ENCODE measurements around the gene BMP8B. TPM values are rescaled to one million over a fixed set of nuclear protein-coding genes. Genes with fewer than 3 reads are reported as not detected.

BMP8B gene
- total and polyA plus RNA-seq, 7 donors, result 0.06 to 0.25 (median 0.15) TPM

DNA sequence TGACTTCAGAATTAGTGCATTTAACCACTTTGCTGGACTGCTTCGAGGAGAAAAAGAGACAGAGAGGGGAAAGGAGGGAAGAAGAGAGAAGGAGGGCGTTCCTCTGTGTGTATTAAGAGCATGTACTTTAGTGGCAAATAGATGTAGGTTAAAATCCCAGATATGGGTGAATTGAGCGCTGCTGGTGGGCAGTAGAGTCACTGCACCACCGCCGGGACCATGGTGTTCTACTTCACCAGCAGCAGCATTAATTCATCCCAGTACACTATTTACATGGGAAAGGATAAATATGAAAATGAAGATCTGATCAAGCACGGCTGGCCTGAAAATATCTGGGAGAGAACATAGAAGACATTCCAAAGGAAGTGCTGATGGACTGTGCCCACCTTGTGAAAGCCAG lies 70.9 kb downstream of the BMP8B start:
- TF ChIP-seq, protein P1, sequence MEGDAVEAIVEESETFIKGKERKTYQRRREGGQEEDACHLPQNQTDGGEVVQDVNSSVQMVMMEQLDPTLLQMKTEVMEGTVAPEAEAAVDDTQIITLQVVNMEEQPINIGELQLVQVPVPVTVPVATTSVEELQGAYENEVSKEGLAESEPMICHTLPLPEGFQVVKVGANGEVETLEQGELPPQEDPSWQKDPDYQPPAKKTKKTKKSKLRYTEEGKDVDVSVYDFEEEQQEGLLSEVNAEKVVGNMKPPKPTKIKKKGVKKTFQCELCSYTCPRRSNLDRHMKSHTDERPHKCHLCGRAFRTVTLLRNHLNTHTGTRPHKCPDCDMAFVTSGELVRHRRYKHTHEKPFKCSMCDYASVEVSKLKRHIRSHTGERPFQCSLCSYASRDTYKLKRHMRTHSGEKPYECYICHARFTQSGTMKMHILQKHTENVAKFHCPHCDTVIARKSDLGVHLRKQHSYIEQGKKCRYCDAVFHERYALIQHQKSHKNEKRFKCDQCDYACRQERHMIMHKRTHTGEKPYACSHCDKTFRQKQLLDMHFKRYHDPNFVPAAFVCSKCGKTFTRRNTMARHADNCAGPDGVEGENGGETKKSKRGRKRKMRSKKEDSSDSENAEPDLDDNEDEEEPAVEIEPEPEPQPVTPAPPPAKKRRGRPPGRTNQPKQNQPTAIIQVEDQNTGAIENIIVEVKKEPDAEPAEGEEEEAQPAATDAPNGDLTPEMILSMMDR (IDR thresholded peaks at IDR 0.05), result no peak
- intact Hi-C loops (cut with DNase I), result loop anchor here in 1 of 2 donors (5.0 kb wide), 1 partner anchor 61 kb away; no protein-coding TSS in a partner anchor
- Histone ChIP-seq H3K36me3 (ENCODE audit: insufficient read depth in 1 of 2, low read depth in 1 of 2) (no peaks in the 10 kb centered on the region), H3K27ac (no peak overlapping the region), H3K4me1 (no peaks in the 10 kb centered on the region), H3K27me3 (ENCODE audit: insufficient read depth in 3 of 3, low read length in 2 of 3) (peaks cover 0 to 3% (median 0%) of the 10 kb centered on the region in 3 donors), H3K9me3 (no peaks in the 10 kb centered on the region), H3K4me3 (no peak overlapping the region)
- no peak for DNase-seq
- WGBS, 3 donors, result 51 to 57% (median 56%) methylated on average over 6 of the region's 6 CpGs
- no peak for ATAC-seq

DNA sequence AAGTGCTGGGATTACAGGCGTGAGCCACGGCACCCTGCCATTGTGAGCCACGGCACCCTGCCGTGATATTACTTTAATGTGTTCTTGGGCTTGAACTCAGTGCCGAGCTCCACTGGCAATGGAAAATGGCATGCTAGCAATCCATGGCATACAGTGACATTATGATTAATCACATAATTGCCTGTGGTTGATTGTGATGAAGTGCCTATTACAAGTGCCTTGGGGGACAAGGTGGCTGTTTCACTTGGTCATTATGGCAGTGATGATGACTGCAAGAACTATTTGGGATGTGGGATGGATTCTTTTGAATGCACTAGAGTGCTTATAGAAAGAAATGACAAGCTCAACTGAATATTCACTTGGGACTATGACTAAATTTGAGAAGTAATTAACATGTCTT lies 75.1 kb downstream of the BMP8B start:
- WGBS, 3 donors, result 78 to 84% (median 79%) methylated on average over 5 of the region's 5 CpGs
- H3K9me3 ChIP-seq, result no peaks in the 10 kb centered on the region
- TF ChIP-seq, protein P1 (IDR thresholded peaks at IDR 0.05), result no peak
- ATAC-seq, result no peak
- peaks cover 0 to 3% (median 0%) of the 10 kb centered on the region in 3 donors for H3K27me3 ChIP-seq (ENCODE audit: insufficient read depth in 3 of 3, low read length in 2 of 3)
- H3K27ac ChIP-seq, result no peak overlapping the region
- H3K36me3 ChIP-seq (ENCODE audit: insufficient read depth in 1 of 2, low read depth in 1 of 2), result no peaks in the 10 kb centered on the region
- no peak for DNase-seq
- intact Hi-C loops (cut with DNase I), result no loop called here
- H3K4me3 ChIP-seq, result no peak overlapping the region
- H3K4me1 ChIP-seq, result no peaks in the 10 kb centered on the region

DNA sequence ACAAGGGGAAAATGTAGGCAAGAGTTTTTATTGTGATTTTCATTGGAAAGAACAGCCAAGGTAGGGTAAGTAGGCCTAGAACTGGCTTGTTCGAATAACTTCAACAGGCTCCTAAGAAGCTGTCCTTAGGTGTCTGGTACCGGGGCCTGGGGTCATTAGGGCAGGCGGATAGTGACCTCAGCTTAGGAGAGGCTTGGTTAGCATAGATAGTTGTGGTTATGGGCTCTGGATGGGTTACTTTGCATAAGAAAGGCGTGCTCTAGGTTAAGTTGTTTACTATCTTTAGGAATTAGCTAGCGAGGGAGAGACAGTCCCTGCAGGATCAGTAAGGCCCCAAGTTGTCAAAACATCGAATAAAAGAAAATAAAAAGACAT lies 76.7 kb downstream of the BMP8B start:
- Histone ChIP-seq H3K4me1 (no peaks in the 10 kb centered on the region), H3K36me3 (ENCODE audit: insufficient read depth in 1 of 2, low read depth in 1 of 2) (no peaks in the 10 kb centered on the region), H3K27me3 (ENCODE audit: insufficient read depth in 3 of 3, low read length in 2 of 3) (no peaks in the 10 kb centered on the region), H3K4me3 (no peak overlapping the region), H3K27ac (no peak overlapping the region), H3K9me3 (no peaks in the 10 kb centered on the region)
- ATAC-seq (no peak), DNase-seq (no peak)
- TF ChIP-seq, protein P1 (IDR thresholded peaks at IDR 0.05), result no peak
- intact Hi-C loops (cut with DNase I), result no loop called here
- 77 to 80% (median 77%) methylated on average over 6 of the region's 6 CpGs for WGBS, 3 donors

GRCh38 chr1:39711104-39711965 lies 77.3 kb downstream of the BMP8B start:
- H3K27me3 ChIP-seq (ENCODE audit: insufficient read depth in 3 of 3, low read length in 2 of 3), result no peaks in the 10 kb centered on the region
- 75 to 79% (median 77%) methylated on average over 12 of the region's 12 CpGs for WGBS, 3 donors
- TF ChIP-seq, protein P1 (IDR thresholded peaks at IDR 0.05), result no peak
- no peaks in the 10 kb centered on the region for H3K36me3 ChIP-seq (ENCODE audit: insufficient read depth in 1 of 2, low read depth in 1 of 2)
- no peak for DNase-seq
- H3K4me1 ChIP-seq, result no peaks in the 10 kb centered on the region
- H3K27ac ChIP-seq, result no peak overlapping the region
- intact Hi-C loops (cut with DNase I), result no loop called here
- no peak overlapping the region for H3K4me3 ChIP-seq
- no peak for ATAC-seq
- no peaks in the 10 kb centered on the region for H3K9me3 ChIP-seq
